Loucy (cell line): ENCODE data around the gene UBE2F.

Experiments used
- H2AFZ ChIP-seq: fragments of 200-600 bp; sonication (generic); 2 replicates; pipeline ENCODE4 v1.6.0; 2016; ENCODE audit warnings: antibody characterized with exemption, mild to moderate bottlenecking, low read length, moderate library complexity
- H3F3A ChIP-seq: fragments of 200-600 bp; 2 replicates; pipeline ENCODE4 v1.6.0; 2016; ENCODE audit warnings: antibody characterized with exemption, low read depth, mild to moderate bottlenecking
- H3K27me3 ChIP-seq: fragments of 200-600 bp; sonication (generic); 2 replicates; pipeline ENCODE4 v1.6.1; 2014; ENCODE audit warnings: low read length, mild to moderate bottlenecking; ENCODE audit not compliant: insufficient read depth, poor library complexity, severe bottlenecking
- H3K36me3 ChIP-seq: fragments of 200-600 bp; sonication (generic); 2 replicates; pipeline ENCODE4 v1.6.1; 2016; ENCODE audit warnings: low read length; ENCODE audit not compliant: insufficient read depth
- H3K4me1 ChIP-seq: fragments of 200-600 bp; sonication (generic); 2 replicates; pipeline ENCODE4 v1.5.1; 2014; ENCODE audit warnings: low read length, mild to moderate bottlenecking; ENCODE audit not compliant: insufficient read depth, poor library complexity, severe bottlenecking
- H3K4me2 ChIP-seq: fragments of 200-600 bp; sonication (generic); 2 replicates; pipeline ENCODE4 v1.6.0; 2014; ENCODE audit warnings: antibody characterized with exemption, low read length, low read depth, mild to moderate bottlenecking; ENCODE audit not compliant: poor library complexity, severe bottlenecking
- H3K4me3 ChIP-seq: fragments of 200-600 bp; sonication (generic); 2 replicates; pipeline ENCODE4 v1.5.1; 2014; ENCODE audit warnings: low read length, mild to moderate bottlenecking, mixed read lengths; ENCODE audit not compliant: poor library complexity, severe bottlenecking
- H3K79me2 ChIP-seq: fragments of 200-600 bp; sonication (generic); 2 replicates; pipeline ENCODE4 v1.6.1; 2014; ENCODE audit warnings: low read length; ENCODE audit not compliant: insufficient read depth
- H3K9ac ChIP-seq: fragments of 200-600 bp; sonication (generic); 2 replicates; pipeline ENCODE4 v1.6.0; 2014; ENCODE audit warnings: mild to moderate bottlenecking, low read depth, low read length, moderate library complexity; ENCODE audit not compliant: poor library complexity, severe bottlenecking
- H3K9me2 ChIP-seq: fragments of 200-600 bp; sonication (generic); replicated peaks from 2 replicates; pipeline ENCODE4 v1.6.1; 2016; ENCODE audit warnings: low read depth, low read length, mixed read lengths
- H3K9me3 ChIP-seq: fragments of 200-600 bp; sonication (generic); 2 replicates; pipeline ENCODE4 v1.6.1; 2014; ENCODE audit warnings: mild to moderate bottlenecking, antibody characterized with exemption, low read length, low read depth; ENCODE audit not compliant: insufficient read depth
- H4K20me1 ChIP-seq: fragments of 200-600 bp; sonication (generic); 2 replicates; pipeline ENCODE4 v1.6.0; 2014; ENCODE audit warnings: antibody characterized with exemption, low read length, mild to moderate bottlenecking; ENCODE audit not compliant: insufficient read depth, poor library complexity, severe bottlenecking
- EZH2phosphoT487 ChIP-seq: fragments of 200-600 bp; IDR thresholded peaks from 2 replicates; pipeline ENCODE4 v1.6.1; 2018; ENCODE audit warnings: antibody characterized with exemption, mild to moderate bottlenecking, moderate library complexity, borderline replicate concordance
- TF ChIP-seq, protein P1 (sequence below): fragments of 200-600 bp; sonication (generic); conservative IDR thresholded peaks from 2 replicates; pipeline ENCODE4 v1.5.1; 2014; ENCODE audit warnings: mild to moderate bottlenecking, antibody characterized with exemption, low read length

UBE2F gene

DNA sequence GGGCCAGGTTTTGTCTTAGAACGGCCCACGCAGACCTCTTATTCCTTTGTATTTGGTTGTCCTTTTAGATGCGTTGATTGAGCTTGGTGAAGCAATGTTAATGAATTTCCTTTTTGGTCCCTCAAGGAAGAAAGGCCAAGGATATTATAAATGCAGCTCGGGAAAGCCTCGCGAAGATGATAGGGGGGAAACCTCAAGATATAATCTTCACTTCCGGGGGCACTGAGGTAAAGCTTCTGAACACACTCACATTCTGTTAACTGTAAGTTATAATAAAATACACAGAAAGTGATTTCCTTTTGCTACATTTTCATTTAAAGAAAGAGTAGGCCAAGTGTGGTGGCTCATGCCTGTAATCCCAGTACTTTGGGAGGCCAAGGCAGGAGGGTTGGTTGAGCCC, 101.1 kb downstream of the UBE2F start:
- Histone ChIP-seq H3K27me3 (no peaks in the 10 kb centered on the region), H4K20me1 (peaks cover 4% of the 10 kb centered on the region), H3K4me2 (peak overlapping the region; percentile 63), H3K79me2 (peaks cover 10% of the 10 kb centered on the region), H3K36me3 (peaks cover 23% of the 10 kb centered on the region; the same call in 1 of the 2 replicates), H3K4me3 (peak overlapping the region; percentile 55), H2AFZ (no peak overlapping the region), H3K9me2 (no peaks in the 10 kb centered on the region), H3F3A (peaks cover 18% of the 10 kb centered on the region), H3K4me1 (peaks cover 44% of the 10 kb centered on the region), H3K9me3 (peaks cover 2% of the 10 kb centered on the region; the same call in 1 of the 2 replicates), H3K9ac (peak overlapping the region; percentile 36)
- TF ChIP-seq, protein P1, sequence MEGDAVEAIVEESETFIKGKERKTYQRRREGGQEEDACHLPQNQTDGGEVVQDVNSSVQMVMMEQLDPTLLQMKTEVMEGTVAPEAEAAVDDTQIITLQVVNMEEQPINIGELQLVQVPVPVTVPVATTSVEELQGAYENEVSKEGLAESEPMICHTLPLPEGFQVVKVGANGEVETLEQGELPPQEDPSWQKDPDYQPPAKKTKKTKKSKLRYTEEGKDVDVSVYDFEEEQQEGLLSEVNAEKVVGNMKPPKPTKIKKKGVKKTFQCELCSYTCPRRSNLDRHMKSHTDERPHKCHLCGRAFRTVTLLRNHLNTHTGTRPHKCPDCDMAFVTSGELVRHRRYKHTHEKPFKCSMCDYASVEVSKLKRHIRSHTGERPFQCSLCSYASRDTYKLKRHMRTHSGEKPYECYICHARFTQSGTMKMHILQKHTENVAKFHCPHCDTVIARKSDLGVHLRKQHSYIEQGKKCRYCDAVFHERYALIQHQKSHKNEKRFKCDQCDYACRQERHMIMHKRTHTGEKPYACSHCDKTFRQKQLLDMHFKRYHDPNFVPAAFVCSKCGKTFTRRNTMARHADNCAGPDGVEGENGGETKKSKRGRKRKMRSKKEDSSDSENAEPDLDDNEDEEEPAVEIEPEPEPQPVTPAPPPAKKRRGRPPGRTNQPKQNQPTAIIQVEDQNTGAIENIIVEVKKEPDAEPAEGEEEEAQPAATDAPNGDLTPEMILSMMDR: no peak
- TF ChIP-seq EZH2phosphoT487: no peak

DNA sequence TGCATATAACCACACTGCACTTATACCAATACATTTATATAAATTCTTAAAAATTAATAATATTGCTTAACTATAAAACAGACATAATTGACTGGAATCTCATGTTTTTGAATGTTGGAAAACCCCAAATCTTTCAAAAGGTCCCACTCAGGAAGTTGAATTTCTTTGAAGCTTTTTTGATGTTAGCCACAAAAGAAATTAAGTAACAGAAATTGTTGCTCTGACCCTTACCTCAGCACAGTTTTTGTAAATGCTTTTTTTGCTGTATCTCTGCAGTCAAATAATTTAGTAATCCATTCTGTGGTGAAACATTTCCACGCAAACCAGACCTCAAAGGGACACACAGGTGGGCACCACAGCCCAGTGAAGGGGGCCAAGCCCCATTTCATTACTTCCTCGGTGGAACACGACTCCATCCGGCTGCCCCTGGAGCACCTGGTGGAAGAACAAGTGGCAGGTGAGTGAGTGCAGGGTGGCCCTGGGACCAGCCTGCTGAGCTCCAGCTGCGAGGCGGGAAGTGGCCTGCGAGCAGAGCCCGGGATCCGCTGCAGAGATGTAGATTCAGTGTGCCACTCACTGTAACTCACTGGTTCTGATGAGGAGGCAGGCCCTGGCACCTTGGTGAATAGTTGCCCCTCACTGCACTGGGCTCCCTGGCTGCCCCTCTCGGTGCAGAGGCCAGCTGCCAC, 102.4 kb downstream of the UBE2F start:
- Histone ChIP-seq H4K20me1 (peaks cover 4% of the 10 kb centered on the region), H3K9me3 (peaks cover 9% of the 10 kb centered on the region; the same call in 1 of the 2 replicates), H3K4me1 (peaks cover 34% of the 10 kb centered on the region), H3K4me2 (peak overlapping the region; percentile 63), H3K4me3 (peak overlapping the region; percentile 55), H3K9me2 (no peaks in the 10 kb centered on the region), H3K36me3 (peaks cover 29% of the 10 kb centered on the region; the same call in 1 of the 2 replicates), H3K27me3 (no peaks in the 10 kb centered on the region), H2AFZ (no peak overlapping the region), H3K79me2 (0 out of 2 replicates have a peak, but pooled peaks cover 1% of the 10 kb centered on the region), H3K9ac (peak overlapping the region; percentile 37), H3F3A (peaks cover 18% of the 10 kb centered on the region)
- TF ChIP-seq, protein P1: no peak
- TF ChIP-seq EZH2phosphoT487: no peak

DNA sequence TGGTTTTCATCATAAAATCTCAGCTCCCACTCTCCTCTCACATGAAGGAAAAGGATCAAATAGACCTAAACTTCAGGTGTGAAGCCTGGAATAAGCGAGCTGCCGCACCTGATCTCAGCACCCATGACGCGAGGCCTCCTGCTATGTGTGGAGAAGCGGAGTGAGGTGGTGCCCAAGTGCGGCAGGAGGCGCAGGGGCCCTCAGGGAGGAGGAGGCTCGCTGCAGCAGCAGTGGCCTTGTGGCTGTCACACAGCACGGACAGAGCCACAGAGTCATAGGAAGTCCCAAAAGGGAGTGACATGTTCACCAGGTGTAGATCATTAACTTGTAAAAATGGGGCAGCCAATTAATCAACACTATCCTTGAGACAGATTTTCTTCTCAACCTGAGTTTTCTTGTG, 103.1 kb downstream of the UBE2F start:
- Histone ChIP-seq H3K36me3 (peaks cover 31% of the 10 kb centered on the region; the same call in 1 of the 2 replicates), H3K4me2 (peak overlapping the region; percentile 63), H3K79me2 (no peaks in the 10 kb centered on the region), H3K4me1 (peaks cover 36% of the 10 kb centered on the region), H3F3A (peaks cover 18% of the 10 kb centered on the region), H2AFZ (no peak overlapping the region), H3K9ac (no peak overlapping the region), H3K9me3 (peaks cover 9% of the 10 kb centered on the region; the same call in 1 of the 2 replicates), H3K4me3 (peak overlapping the region; percentile 55), H3K27me3 (no peaks in the 10 kb centered on the region), H3K9me2 (no peaks in the 10 kb centered on the region), H4K20me1 (peaks cover 4% of the 10 kb centered on the region)
- no peak for TF ChIP-seq EZH2phosphoT487
- TF ChIP-seq, protein P1: no peak
